ENCODE measurements around the gene SKIC8. TPM values are rescaled to one million over a fixed set of nuclear protein-coding genes. Genes with fewer than 3 reads are reported as not detected.

The SKIC8 gene
- total RNA-seq: 67.8 and 67.9 TPM in 2 replicates

GRCh38 chr15:78299101-78299930, at the start of gene SKIC8:
TSS of gene SKIC8 (minus strand) at chr15:78299609. CDS start at chr15:78295686, 3,923 bp downstream.

GRCh38 chr15:78340231-78341056, 41.0 kb upstream of the SKIC8 start, which contains the start of gene CRABP1:
TSS of gene CRABP1 (plus strand) at chr15:78340353. CDS start at chr15:78340429, 76 bp downstream.

GRCh38 chr15:78264304-78265136, 34.9 kb downstream of the SKIC8 start, which contains the start of gene DNAJA4:
TSS of gene DNAJA4 (plus strand) at chr15:78264562. CDS start at chr15:78264764, 202 bp downstream.

GRCh38 chr15:78234515-78235040, 64.8 kb downstream of the SKIC8 start, which contains the start of gene ACSBG1:
TSS of gene ACSBG1 (minus strand) at chr15:78234565. CDS start at chr15:78234501, 64 bp downstream.

Small RNA genes within 50 kb of the gene (small RNA-seq; reads per million reads assigned to genes)
- 0.29 reads per million for gene AC090607.5 (ENCODE audit: low replicate concordance)

Other genes starting within 250 kb of the SKIC8 start
- gene TBC1D2B, start 221.9 kb downstream of the SKIC8 start, total RNA-seq: 22.3 and 45.0 TPM in 2 replicates
- gene SH2D7, start 207.0 kb downstream of the SKIC8 start, total RNA-seq: not detected in 2 replicates
- 2.4 and 3.0 TPM in 2 replicates for gene CIB2, start 168.2 kb downstream of the SKIC8 start, total RNA-seq
- gene IDH3A, start 150.2 kb downstream of the SKIC8 start, total RNA-seq: 56.5 and 60.4 TPM in 2 replicates
- not detected in 2 replicates for gene ACSBG1, start 65.0 kb downstream of the SKIC8 start, total RNA-seq
- 1.8 and 1.9 TPM in 2 replicates for gene DNAJA4, start 35.0 kb downstream of the SKIC8 start, total RNA-seq
- not detected in 2 replicates for gene CRABP1, start 40.7 kb upstream of the SKIC8 start, total RNA-seq
- gene IREB2, start 138.6 kb upstream of the SKIC8 start, total RNA-seq: 24.1 and 24.8 TPM in 2 replicates
- 1.1 TPM in 2 replicates for gene HYKK, start 208.0 kb upstream of the SKIC8 start, total RNA-seq
- 200 and 263 TPM in 2 replicates for gene PSMA4, start 240.8 kb upstream of the SKIC8 start, total RNA-seq